ENCODE data around the gene KCNV2.

DNA sequence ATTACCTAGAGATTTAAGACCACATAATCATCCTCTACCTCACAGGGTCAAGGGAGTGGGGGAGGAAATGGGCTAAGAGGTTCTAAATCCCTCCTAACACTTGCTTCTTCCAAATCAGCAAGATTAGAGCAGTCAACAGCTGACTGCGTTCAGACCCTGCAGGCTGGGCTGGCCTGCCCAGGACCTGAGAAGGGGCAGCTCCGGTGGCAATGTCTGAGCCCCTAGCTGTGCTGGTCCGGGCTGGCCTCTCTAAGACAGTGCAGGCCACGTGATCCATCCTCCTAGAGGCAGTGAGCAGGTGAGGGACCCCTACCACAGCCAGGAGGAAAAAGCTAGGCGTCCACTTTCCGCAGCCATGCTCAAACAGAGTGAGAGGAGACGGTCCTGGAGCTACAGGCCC is at the start of gene KCNV2:
- TF ChIP-seq, protein P1, sequence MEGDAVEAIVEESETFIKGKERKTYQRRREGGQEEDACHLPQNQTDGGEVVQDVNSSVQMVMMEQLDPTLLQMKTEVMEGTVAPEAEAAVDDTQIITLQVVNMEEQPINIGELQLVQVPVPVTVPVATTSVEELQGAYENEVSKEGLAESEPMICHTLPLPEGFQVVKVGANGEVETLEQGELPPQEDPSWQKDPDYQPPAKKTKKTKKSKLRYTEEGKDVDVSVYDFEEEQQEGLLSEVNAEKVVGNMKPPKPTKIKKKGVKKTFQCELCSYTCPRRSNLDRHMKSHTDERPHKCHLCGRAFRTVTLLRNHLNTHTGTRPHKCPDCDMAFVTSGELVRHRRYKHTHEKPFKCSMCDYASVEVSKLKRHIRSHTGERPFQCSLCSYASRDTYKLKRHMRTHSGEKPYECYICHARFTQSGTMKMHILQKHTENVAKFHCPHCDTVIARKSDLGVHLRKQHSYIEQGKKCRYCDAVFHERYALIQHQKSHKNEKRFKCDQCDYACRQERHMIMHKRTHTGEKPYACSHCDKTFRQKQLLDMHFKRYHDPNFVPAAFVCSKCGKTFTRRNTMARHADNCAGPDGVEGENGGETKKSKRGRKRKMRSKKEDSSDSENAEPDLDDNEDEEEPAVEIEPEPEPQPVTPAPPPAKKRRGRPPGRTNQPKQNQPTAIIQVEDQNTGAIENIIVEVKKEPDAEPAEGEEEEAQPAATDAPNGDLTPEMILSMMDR (conservative IDR thresholded peaks at IDR 0.05; ENCODE audit: low read length) = no peak
- no peak for TF ChIP-seq EZH2phosphoT487 (IDR thresholded peaks at IDR 0.05; ENCODE audit: borderline replicate concordance, low read depth, low read length)
